HG02588 (cell line): ENCODE measurements around the gene MYLK2.
"Not testable (repeated sequence)": the region's sequence is repeated elsewhere in the genome, so short reads cannot be mapped to it uniquely, and the experiment has no call there.

ENCODE experiments used
- ATAC-seq: cut with Tn5 transposase; IDR thresholded peaks from one replicate; pipeline ENCODE4 v1.9.1; 2021; ENCODE audit warnings: mild to moderate bottlenecking, moderate library complexity; ENCODE audit not compliant: unreplicated experiment

Gene MYLK2

DNA sequence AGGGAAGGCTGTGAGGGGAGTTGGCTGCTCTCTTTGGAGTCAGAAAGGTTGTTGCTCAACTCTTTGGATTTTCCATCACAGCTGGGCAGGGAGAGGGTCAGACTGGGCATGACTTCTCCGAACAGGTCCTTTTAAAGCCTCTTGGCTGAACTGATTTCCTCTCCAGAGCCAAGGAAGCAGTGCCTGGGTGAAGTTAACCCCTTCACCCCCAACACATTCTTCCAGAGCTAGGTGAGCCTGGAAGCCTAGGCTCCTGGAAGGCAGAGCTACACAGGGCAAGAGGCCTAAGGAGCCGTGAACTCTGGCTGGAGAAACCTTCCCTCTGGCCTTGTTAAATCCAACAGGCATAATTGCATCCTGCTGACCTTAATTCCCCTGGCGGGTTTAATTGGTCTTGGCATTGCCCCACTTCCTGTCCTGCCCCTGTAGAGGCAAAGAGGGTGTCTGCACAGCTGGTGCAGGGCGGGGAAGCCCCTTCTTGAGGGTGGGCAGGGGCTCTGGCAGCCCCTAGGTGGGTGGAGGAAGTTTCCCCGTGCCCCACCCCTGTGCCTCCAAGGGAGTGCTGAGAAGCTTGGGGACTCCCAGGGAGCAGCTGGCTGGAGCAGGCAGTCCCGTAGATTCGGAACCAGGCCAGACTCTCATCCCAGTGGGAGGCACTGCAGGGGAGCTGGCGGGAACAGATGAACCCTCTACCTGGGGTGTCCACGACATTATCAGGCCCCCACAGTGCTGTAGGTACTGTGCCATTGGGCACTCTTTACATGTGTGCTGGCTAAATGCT, 3.6 kb upstream of the MYLK2 start:
- no peak for ATAC-seq

DNA sequence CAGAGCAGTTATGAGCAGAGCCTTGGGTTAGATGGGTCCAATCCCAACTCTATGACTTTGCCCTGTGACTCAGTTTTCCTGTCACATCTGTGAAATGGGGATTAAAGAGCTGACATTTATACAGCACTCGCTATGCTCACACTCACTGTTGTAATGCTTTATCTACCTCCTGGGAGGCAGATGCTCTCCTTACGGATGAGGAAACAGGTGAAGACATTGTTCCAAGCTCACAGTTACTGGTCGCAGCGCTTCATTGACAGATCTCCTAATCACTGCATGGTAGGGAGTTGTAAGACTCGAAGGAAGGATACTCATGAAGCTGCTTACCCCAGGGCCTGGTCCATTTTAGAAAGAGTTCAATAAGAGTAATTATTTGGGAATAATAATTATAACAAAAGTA, 2.9 kb upstream of the MYLK2 start:
- ATAC-seq, result no peak

DNA sequence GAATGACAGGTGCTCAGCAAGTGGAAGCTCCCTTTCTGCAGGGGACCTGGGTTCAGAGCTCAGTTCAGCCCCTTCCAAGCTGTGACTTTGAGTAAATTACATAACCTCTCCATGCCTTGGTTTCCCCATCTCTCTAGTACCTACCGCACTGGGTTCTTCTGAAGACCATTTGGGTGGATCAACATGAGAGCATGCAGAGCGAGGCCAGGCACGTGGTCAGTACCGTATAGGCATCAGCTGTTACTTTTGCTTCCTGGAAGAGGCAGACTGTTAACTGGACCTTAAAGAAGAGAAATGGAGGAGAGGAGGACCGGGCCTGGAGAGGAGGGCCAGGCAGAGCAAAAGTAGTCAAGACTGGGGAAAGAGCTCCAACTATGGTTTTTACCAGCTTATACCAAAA, 1.7 kb upstream of the MYLK2 start:
- no peak for ATAC-seq

DNA sequence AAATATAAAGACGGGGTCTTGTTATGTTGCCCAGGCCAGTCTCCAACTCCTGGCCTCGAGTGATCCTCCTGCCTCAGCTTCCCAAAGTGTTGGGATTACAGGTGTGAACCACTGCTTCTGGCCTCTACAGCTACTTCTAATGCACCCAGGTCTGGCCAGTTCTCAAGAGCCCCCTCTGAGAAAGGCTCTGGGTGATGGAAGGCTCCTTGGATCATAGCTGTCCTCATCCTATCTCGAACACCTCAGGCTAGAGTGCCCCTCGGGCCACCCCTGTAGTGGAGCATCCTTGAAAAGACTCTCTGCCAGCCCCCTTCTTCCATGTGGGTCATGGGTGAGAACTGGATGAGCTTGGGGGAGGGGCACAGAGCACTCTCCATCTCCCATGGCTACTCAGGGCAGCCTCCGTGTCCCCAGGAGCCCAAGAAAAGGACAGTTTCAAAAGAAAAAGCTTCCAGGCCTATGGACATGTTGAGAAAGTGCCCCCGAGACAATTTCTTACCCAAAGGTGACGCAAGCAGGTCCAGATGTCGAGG, 714 bp upstream of the MYLK2 start:
- ATAC-seq, result no peak

DNA sequence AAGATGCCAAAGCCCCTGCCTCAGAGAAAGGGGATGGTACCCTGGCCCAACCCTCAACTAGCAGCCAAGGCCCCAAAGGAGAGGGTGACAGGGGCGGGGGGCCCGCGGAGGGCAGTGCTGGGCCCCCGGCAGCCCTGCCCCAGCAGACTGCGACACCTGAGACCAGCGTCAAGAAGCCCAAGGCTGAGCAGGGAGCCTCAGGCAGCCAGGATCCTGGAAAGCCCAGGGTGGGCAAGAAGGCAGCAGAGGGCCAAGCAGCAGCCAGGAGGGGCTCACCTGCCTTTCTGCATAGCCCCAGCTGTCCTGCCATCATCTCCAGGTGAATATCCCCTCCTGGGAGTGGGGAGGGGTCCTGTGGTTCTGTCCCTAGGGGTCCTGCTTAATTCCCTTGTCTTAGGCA, 1.1 kb downstream of the MYLK2 start:
- ATAC-seq, result no peak

DNA sequence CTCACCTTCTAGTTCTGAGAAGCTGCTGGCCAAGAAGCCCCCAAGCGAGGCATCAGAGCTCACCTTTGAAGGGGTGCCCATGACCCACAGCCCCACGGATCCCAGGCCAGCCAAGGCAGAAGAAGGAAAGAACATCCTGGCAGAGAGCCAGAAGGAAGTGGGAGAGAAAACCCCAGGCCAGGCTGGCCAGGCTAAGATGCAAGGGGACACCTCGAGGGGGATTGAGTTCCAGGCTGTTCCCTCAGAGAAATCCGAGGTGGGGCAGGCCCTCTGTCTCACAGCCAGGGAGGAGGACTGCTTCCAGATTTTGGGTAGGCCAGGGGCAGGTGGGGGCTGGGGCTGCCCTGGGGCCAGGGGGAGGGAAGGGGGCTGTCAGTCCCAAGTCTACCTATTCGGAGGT, 2.3 kb downstream of the MYLK2 start:
- ATAC-seq, result no peak

DNA sequence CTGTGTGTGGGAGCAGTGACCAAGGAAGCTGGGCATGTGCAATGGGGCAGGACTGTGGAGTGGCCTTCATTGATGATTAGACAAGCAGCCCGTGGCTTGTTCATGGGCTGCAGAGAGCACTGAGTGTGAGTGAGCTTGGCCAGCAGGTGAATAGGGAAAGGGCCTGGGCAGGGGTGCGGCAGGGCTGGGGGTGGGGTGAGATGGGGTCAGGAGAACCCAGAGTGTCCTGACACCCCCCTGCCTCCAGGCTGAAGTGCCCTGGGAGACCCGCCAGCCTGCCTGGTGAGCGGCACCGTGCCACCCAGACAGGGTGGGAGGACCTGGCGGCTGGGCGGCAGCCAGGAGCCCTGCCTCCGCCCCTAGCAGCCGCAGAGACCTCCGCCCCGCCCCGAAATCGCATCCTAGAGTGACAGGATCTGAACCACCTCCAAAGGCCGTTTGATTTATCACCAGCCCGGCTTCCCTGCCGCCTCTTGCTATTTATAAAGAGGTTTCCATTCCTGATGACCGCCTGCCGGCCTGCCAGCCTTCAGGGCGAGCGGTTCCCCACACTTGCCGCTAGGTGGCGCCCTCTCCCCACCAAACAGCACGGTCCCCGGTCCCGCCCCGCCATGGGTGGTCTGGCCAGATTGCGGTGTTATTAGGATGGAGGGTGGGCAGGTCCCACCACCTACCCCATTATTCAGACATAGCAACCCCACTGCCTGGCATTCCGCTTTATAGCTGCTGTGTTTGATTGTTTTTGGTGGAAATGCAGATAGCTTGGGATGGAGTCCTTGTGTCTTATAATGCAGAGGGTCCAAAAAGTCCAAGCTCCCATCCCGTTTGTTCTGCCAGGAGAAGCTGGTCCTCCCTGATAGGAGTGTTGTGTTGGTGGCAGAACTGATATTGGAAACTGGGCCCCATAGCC, 3.5 kb downstream of the MYLK2 start:
- no peak for ATAC-seq

DNA sequence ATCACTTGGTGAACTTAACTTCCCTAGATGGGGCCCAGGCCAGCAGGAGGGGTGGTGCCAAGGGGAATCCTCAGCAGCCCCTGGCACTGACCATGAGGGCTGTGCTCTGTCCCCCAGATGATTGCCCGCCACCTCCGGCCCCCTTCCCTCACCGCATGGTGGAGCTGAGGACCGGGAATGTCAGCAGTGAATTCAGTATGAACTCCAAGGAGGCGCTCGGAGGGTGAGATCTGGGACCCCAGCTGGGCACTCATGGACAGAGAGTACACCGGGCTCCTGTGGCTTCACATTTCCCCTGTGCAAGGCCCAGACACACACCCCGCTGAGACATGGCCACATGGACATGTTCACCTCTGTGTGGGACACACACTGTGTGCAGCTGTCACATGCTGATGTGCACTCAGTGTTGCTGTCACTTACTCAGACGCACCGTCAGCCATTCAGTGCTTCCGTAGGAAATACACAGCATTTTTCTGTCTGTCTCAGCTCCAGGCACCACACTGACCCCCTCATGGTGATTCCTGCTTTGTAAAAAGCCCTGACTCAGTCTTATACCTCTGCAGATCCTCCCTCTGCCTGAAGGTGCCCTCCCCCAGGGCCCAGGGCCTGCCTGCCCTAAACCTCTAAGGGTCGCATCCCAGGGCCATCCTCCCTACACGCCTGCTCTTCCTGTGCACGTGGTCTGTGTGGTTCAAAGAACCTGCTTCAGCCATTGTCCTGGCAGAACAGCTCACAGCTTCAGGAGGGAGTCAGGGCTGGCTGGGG, 4.4 kb downstream of the MYLK2 start:
- no peak for ATAC-seq

DNA sequence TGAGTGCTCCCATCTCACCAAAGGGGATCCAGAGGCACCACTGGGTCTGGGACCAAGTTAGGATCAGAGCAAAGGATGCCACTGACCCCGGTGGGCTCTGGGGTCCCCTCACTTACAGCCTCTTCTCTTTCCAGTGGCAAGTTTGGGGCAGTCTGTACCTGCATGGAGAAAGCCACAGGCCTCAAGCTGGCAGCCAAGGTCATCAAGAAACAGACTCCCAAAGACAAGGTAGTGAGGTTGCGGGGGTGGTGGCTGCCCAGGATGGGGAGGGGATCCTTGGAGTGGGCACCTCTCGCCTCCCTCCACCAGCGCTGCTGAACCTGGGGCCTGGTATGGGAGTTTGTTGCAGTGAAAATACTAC, 4.9 kb downstream of the MYLK2 start:
- ATAC-seq, result no peak

DNA sequence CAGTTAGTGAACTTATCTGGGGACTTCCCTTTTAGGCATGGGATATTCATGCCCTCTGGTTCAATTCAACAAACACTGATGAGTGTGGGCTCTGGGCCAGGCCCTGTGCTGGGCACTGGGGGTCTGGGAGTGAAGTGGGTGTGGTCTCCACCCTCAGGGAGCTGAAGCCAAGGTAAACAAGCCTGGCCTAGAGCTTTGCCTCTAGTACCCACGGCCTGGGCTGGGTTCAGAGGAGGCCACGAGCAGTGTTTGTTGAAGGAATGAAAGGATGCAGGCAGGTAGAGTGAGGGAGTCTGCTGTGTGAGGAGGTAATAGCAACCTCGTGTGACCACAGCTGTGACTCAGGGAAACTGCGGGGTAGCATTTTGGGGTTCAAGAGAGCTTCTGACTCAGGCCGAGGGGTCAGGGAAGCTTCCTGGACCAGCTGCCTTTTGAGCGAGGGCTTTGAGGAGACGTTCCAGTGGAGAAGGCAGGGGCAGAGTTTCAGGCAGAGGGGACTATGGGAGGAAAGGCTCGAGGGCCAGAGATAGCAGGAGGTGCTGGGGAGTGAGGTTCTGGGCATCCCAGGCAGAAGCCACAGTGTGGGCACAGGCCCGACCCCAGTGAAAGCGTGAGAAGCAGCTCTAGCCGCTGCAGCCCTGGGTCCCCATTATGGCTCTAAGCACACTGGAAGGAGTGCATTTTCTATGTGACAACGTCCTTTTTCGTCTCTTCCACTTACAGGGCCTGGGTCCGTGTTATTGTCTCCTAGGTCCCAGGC, 5.6 kb downstream of the MYLK2 start:
- no peak for ATAC-seq

DNA sequence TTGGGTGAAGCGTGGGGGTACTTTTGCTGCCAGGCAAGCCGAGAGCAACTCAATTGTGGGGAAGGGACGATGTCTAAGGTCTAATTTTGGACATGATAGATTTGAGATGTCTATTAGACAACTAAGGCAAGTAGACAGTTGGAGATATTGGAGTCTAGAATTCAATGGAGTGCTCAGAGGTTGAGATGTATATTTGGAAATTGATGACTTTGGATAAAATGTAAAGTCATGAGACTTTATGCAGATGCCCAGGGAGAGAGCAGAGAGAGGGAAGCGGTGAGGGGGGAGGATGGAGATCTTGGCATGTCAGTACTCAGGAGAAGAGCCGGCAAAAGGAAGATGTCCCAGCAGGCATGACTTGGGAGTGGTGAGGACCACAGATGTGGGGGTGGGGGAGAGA, 6.9 kb downstream of the MYLK2 start:
- no peak for ATAC-seq

DNA sequence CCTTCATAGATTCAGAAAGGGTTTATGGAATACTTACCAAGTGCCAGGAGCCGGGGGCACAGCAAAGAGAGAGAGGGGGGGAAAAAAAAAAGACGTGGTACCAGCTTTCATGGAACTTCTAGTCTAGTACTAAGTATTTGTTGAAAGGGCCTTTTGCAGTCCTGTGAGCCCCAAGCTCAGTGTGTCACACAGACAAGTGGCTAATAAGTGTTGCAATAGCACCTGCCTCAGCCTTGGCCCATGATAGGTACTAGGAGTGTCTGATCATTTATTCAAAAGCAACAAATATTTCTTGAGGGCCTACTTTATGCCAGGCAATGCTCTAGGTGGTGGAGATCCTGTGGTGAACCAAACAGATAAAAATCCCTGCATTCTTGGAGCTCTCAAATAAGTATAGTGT, 7.9 kb downstream of the MYLK2 start:
- no peak for ATAC-seq

DNA sequence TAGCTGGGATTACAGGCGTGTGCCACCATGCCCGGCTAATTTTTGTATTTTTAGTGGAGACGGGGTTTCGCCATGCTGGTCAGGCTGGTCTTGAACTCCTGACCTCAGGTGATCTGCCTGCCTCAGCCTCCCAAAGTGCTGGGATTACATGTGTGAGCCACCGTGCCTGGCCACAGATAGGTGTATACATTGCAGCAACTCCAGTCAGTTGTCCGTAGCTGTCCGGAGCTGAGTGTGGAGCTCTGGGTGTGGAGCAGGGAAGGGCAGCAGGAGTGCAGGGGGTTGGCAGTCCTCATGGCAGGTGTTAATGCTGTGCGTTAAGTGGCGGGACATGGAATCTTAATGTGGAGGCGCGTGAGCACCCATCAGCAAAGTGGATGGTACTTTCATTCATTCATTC, 8.9 kb downstream of the MYLK2 start:
- ATAC-seq, result not testable (repeated sequence)

DNA sequence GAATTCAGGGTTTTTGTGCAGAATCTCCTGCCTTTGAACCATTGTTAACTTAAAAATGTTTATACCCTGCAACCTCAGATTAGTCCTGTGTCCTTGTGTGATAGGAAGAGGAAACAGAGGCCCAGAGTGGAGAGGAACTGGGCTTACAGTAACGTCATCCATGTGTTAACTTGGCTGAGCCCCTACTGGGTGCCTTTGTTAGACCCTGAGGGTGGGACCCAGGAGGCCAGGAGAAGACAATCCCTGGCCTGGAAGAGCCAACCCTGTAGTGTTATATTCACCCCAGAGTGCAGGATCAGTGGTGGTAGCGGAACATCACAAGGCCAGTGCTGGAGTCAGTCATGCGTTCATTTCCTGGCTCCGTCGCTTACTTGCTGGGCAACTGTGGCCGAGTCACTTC, 10.6 kb downstream of the MYLK2 start:
- no peak for ATAC-seq

DNA sequence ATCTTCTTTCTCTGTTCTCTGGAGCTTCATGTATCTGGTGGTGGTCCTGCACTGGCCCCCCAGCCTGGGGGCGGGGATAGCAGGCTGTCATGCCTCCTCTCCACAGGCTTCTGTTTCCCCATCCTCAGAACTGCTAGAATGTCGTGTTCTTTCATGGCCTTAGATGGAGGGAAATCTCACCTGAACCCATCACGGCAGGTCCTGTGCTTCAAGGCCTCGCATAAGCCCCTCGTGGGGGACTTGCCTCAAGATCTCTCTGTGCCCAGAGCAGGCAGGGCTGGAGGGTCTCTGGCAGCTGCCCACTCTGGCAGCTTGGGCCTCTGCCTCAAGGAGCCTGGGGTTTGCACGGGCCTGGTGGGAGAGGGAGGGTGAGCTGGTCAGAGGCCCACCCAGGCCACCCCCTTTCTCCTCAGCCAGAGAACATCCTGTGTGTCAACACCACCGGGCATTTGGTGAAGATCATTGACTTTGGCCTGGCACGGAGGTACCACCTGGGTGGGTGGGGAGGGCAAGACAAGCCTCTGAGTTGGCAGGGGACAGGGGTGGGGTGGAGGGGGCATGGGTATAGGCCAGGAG, 11.3 kb downstream of the MYLK2 start:
- ATAC-seq, result no peak

DNA sequence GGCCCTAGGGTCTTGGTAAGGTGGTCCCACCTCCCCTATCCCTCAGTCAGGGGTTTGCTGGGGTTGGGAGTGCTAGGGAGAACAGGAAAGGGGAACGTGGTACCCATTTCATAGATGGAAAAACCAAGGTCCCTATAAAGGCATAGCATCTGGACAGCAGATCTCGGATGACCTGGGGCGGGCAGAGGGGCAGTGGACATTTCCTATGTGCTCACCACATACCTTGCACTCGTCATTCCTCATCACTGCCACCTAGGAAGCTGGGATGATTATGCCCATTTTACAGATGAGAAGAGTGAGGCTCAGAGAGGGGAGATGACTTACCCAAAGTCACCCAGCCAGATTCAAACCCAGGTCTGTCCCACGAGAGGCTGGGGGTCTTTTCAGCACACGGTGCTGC, 12.1 kb downstream of the MYLK2 start:
- ATAC-seq, result no peak

DNA sequence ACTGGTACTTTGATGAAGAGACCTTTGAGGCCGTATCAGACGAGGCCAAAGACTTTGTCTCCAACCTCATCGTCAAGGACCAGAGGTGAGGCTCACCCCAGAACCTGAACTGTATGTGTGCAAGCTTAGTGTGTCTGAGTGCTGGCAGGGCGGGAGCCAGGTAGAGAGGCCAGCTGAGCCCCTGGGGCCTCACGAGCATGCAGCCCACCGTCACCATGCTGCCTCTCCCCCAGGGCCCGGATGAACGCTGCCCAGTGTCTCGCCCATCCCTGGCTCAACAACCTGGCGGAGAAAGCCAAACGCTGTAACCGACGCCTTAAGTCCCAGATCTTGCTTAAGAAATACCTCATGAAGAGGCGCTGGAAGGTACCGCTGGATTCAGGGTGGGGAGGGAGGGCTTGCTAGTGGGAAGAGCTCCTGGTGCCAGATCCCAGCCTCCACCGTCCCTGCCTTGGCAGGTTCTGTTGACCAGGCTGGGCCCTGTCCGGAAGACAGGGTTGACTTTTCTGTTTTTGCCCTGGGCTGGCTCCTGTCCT, 12.7 kb downstream of the MYLK2 start:
- ATAC-seq, result no peak

DNA sequence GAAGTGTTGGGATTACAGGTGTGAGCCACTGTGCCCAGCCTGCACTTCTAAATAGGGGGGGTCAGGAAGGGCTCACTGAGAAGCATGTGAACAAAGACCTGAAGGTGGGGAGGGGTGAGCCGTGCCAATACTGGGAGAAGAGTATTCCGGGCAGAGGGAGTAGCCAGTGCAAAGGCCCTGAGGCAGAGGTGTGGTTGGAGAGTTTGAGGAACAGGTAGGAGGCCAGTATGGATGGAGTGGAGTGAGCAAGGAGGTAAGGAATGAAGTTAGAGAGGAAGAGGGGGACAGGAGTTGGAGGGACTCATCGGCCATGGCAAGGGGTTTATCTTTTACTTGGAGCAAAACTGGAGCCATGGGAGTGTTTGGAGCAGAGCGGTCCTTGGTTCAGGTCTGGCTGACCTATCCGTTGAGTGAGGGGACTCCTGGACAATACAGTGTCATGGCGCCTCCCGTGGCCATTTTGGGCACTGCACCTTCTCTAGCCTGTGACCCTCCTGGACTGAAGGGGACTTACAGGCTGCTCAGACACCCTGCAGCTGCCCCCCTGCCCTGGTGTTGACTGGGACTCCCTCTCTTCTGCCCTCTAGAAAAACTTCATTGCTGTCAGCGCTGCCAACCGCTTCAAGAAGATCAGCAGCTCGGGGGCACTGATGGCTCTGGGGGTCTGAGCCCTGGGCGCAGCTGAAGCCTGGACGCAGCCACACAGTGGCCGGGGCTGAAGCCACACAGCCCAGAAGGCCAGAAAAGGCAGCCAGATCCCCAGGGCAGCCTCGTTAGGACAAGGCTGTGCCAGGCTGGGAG, 14.2 kb downstream of the MYLK2 start:
- no peak for ATAC-seq

DNA sequence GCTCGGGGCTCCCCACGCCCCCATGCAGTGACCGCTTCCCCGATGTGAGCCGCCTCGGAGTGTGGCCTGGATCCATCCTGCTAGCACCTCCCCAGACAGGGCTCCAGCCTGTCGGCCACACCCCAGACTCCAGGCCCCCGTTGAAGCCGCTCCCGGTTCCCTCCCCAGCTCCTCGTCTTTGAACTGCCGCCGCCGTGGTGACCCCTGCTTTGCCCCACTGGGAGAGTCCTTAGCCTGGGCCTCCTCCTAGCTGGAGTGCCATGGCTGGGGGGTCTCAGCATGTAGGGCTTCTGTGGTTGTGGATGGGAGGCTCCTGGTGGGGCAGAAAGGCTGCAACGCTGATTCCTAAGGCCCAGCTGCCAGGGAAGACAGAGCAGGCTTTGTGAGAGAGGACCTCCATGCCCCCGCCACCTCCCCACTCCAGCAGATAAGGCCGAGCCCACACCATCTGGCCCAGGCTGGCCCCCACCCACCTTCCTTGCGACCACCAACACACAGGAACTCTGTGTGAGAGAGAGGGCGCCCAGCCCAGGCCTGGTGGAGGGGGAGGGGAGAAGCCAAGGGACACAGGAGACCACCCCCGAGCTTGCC, 14.9 kb downstream of the MYLK2 start:
- no peak for ATAC-seq
